HG03097 (cell line): ENCODE data around the gene SLC51B.
"Not testable (repeated sequence)": the region's sequence is repeated elsewhere in the genome, so short reads cannot be mapped to it uniquely, and the experiment has no call there.

Experiments
- ATAC-seq: cut with Tn5 transposase; IDR thresholded peaks from one replicate; pipeline ENCODE4 v1.9.1; 2021; ENCODE audit not compliant: unreplicated experiment, low FRiP score

The SLC51B gene

GRCh38 chr15:65096481-65097385, 51.5 kb downstream of the SLC51B start:
- ATAC-seq, result no peak

GRCh38 chr15:65097651-65098263, 52.6 kb downstream of the SLC51B start:
- ATAC-seq, result no peak

- no peak for ATAC-seq
These were observed 54.1 kb downstream of the SLC51B start for GRCh38 chr15:65099336-65099735.

DNA sequence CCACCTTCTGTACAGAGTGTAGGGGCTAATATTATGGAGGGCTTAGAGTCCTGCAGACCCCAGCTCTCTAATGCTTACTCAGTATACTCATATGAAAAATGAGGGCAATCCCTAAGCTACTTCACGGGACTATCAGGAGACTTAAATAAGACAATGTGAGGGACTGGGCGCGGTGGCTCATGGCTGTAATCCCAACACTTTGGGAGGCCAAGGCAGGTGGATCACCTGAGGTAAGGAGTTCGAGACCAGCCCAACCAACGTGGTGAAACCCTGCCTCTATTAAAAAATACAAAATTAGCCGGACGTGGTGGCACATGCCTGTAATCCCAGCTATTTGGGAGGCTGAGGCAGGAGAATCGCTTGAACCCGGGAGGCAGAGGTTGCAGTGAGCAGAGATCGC, 54.6 kb downstream of the SLC51B start:
- ATAC-seq, result not testable (repeated sequence)

GRCh38 chr15:65100442-65100841, 55.3 kb downstream of the SLC51B start:
- no peak for ATAC-seq

- ATAC-seq, result no peak
These were observed 56.3 kb downstream of the SLC51B start for GRCh38 chr15:65101411-65101890.

DNA sequence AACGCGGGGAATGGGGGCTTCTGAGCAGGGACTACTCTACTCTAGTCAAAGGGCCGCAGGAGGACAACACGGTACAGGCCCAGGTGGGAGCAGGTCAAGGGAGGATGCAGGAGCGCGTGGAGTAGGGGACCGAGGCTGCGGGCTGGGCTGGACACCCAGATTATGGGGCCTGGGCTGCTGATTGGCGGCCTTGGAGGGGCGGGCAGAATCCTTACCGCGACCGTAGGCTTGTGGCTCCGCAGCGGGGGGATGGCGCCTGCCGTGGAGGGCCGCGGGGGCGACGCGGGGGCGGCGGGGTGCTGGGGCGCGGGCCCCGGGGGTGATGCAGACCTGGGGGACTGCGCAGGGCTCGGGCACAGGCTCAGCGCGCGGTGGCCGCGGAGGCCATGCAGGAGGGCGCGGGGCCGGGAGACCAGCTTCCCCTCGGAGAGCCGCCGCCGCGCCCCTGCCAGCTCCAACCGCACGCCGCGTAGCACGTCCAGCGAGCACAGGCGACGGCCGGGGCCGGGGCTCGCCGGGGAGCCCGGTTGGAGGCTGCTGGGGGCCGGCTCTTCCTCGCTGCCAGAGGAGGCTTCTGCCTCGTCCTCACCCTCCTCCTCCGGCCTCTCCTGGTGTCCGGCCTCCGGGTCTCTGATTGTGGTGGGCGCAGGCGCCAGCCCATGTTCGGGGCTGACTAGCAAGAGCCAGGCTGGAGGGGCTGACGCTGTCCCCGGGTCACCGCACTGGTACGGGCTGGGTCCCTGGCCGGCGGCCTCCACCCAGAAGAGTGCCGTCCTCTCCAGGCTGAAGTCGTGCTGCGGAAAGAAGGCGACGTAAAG, 56.9 kb downstream of the SLC51B start:
- no peak for ATAC-seq

DNA sequence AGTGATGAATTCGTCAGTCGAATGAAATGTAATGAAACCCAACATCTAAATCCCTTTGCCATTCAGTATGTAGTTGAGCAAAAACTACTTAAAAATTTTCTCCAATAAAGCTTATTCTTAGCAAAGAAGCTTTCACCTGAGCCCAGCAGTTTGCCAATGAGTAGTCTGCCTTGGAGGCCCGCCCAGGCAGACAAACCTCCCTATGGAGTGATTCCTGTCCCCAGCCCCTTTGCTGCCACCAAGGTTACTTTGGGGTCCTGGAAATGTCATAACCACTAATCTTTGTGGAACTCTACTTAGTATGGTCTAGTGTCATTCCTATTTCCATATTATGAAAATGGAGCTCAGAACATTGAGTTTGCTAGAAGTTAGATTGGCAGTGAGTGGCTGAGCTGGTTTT, 57.7 kb downstream of the SLC51B start:
- no peak for ATAC-seq
